ENCODE results near the gene HDGF.

GRCh38 chr1:156708218-156708661 lies 43.2 kb downstream of the HDGF start:
- no peak for TF ChIP-seq CTCF (IDR thresholded peaks at IDR 0.05)
- TF ChIP-seq POLR2AphosphoS5 (IDR thresholded peaks at IDR 0.05; ENCODE audit: low read depth, low read length) = no peak
- TF ChIP-seq REST (IDR thresholded peaks at IDR 0.05; ENCODE audit: insufficient read depth in 1 of 2, low read depth in 2 of 2, low read length in 1 of 2) = no peak
